Gastroesophageal sphincter (tissue), 3 donors: ENCODE data around the gene RPL29.

Source experiments
- CTCF ChIP-seq, 4 experiments: fragments of 200-600 bp in 2 of 4; fragments of 450-650 bp in 2 of 4; sonication (generic) in 1 of 4; IDR thresholded peaks; one replicate each; pipeline ENCODE4 v1.5.1; 2017 to 2019; ENCODE audit warnings: antibody characterized with exemption in 4 of 4, mild to moderate bottlenecking in 2 of 4, moderate library complexity in 2 of 4
- POLR2AphosphoS5 ChIP-seq: sonication (generic); formaldehyde crosslinking; IDR thresholded peaks from one replicate; pipeline ENCODE4 v1.6.1; 2017; ENCODE audit warnings: antibody characterized with exemption

- TF ChIP-seq POLR2AphosphoS5 (no peak), CTCF (IDR thresholded peaks at IDR 0.05) (no peak)
Measured at GRCh38 chr3:52034212-52034611, 38.5 kb upstream of the RPL29 start.
